Suprapubic skin (tissue), 3 donors: ENCODE measurements around the gene POLG2.

Experiments used
- POLR2AphosphoS5 ChIP-seq, 3 donors: sonication (generic); formaldehyde crosslinking; IDR thresholded peaks; one replicate each; pipeline ENCODE4 v1.6.1; 2017; ENCODE audit warnings: antibody characterized with exemption in 3 of 3
- TF ChIP-seq, protein P1 (sequence below), 2 donors: fragments of 200-600 bp in 1 of 2; fragments of 450-650 bp in 1 of 2; sonication (generic) in 1 of 2; IDR thresholded peaks; one replicate each; pipeline ENCODE4 v1.5.1; 2016 to 2019; ENCODE audit warnings: antibody characterized with exemption in 2 of 2, mild to moderate bottlenecking in 1 of 2, moderate library complexity in 1 of 2

DNA sequence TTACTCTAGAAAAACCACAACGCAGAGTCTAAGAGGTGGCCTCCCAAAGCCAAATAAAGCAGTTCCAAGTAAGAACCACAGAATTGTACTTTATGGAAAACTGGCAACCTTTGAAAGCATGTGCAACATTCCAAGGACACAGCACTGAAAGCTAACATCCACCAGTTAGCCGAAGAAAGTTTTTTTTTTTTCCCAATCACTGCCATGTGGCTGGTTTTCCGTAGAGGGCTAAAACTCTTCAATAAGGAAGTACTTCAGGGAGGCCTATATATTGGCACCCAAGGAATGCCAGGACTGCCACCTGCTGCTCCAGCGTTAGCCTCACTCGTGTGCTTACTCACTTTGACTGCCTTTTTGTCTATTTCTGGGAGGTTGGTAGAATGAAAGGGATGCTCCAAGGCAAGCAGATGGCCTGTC is 35.1 kb upstream of the POLG2 start:
- TF ChIP-seq, protein P1, sequence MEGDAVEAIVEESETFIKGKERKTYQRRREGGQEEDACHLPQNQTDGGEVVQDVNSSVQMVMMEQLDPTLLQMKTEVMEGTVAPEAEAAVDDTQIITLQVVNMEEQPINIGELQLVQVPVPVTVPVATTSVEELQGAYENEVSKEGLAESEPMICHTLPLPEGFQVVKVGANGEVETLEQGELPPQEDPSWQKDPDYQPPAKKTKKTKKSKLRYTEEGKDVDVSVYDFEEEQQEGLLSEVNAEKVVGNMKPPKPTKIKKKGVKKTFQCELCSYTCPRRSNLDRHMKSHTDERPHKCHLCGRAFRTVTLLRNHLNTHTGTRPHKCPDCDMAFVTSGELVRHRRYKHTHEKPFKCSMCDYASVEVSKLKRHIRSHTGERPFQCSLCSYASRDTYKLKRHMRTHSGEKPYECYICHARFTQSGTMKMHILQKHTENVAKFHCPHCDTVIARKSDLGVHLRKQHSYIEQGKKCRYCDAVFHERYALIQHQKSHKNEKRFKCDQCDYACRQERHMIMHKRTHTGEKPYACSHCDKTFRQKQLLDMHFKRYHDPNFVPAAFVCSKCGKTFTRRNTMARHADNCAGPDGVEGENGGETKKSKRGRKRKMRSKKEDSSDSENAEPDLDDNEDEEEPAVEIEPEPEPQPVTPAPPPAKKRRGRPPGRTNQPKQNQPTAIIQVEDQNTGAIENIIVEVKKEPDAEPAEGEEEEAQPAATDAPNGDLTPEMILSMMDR (IDR thresholded peaks at IDR 0.05) = no peak
- TF ChIP-seq POLR2AphosphoS5 (IDR thresholded peaks at IDR 0.05) = no peak
